HG02588 (cell line): ENCODE data around the gene MAD2L2.

ENCODE experiments used
- ATAC-seq: cut with Tn5 transposase; IDR thresholded peaks from one replicate; pipeline ENCODE4 v1.9.1; 2021; ENCODE audit warnings: mild to moderate bottlenecking, moderate library complexity; ENCODE audit not compliant: unreplicated experiment

MAD2L2 gene

GRCh38 chr1:11705596-11705995, 24.6 kb upstream of the MAD2L2 start:
- ATAC-seq, result no peak

GRCh38 chr1:11704691-11705475, 23.9 kb upstream of the MAD2L2 start:
- ATAC-seq, result no peak

- ATAC-seq, result no peak
Measured at GRCh38 chr1:11704194-11704529, 23.2 kb upstream of the MAD2L2 start.

GRCh38 chr1:11703357-11704193, 22.6 kb upstream of the MAD2L2 start:
- no peak for ATAC-seq

GRCh38 chr1:11701981-11702803, 21.2 kb upstream of the MAD2L2 start:
- ATAC-seq, result no peak

GRCh38 chr1:11701551-11701961, 20.6 kb upstream of the MAD2L2 start:
- ATAC-seq, result no peak

- no peak for ATAC-seq
Measured at GRCh38 chr1:11700601-11701467, 19.9 kb upstream of the MAD2L2 start.

GRCh38 chr1:11697893-11698210, 16.9 kb upstream of the MAD2L2 start:
- no peak for ATAC-seq

GRCh38 chr1:11697188-11697892, 16.4 kb upstream of the MAD2L2 start:
- no peak for ATAC-seq

GRCh38 chr1:11695861-11696260, 14.9 kb upstream of the MAD2L2 start:
- ATAC-seq, result no peak

- no peak for ATAC-seq
Measured at GRCh38 chr1:11693917-11694316, 13.0 kb upstream of the MAD2L2 start.

- no peak for ATAC-seq
Measured at GRCh38 chr1:11693024-11693590, 12.2 kb upstream of the MAD2L2 start.

- no peak for ATAC-seq
Measured at GRCh38 chr1:11691928-11692711, 11.2 kb upstream of the MAD2L2 start.

- ATAC-seq, result no peak
Measured at GRCh38 chr1:11691302-11691914, 10.5 kb upstream of the MAD2L2 start, which contains the start of gene DRAXIN. Gene DRAXIN, plus strand, starts transcription at chr1:11691710. Its CDS starts 14,549 bp downstream, at chr1:11706259.

GRCh38 chr1:11690397-11691301, 9.7 kb upstream of the MAD2L2 start:
- ATAC-seq, result no peak

- no peak for ATAC-seq
Measured at GRCh38 chr1:11688506-11688905, 7.6 kb upstream of the MAD2L2 start.

- no peak for ATAC-seq
Measured at GRCh38 chr1:11685210-11685752, 4.3 kb upstream of the MAD2L2 start.
